NCI-H69 (cell line): ENCODE data around the gene CDH4.

ENCODE experiments used
- DNase-seq: peaks from one replicate; lab custom pipeline; 2025; lab: John Stamatoyannopoulos, UW

CDH4 gene

GRCh38 chr20:61655591-61655990, 403.5 kb downstream of the CDH4 start:
- no peak for DNase-seq

DNA sequence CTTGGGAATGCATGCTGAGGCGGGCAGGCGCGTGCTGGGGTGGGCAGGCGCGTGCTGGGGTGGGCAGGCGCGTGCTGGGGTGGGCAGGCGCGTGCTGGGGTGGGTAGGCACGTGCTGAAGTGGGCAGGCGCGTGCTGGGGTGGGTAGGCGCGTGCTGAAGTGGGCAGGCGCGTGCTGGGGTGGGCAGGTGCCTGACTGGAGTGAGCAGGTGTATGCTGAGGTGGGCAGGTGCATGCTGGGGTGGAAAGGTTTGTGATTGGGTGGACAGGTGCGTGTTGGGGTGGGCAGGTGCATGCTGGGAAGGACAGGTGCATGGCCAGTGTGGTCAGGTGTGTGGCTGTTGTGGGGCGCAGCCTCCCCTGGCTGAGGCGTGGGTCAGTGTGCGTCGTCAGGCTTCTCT, 404.1 kb downstream of the CDH4 start:
- no peak for DNase-seq

DNA sequence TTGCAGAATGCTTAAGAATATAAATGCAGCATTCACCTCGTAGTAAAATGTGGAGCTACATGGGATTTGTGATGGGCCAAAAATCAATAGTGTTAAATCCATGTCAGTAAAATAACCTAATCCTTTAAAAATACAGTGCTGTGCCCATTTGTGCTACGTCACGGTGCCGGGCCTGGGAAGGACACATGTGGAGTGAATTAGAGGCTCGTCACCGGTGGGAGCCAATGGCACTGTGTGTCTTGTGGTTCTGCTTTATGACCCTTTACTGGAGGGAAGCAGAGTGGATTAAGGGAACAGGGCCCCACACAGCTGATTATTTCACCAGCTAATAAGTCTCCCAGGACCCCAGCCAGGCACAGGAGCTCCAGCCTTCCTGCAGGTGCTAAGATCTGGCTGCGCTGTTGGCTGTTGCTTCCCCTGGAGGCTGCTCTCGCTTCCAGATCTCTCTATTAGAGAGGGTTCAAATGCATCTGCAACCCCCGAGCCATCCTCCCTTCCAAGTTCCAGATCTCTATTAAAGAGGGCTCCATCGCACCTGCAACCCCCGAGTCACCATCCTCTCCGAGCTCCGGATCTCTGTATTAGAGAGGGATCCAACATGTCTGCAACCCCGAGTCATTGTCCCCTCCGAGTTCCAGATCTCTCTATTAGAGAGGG, 405.8 kb downstream of the CDH4 start:
- no peak for DNase-seq

- DNase-seq = no peak
Observed at GRCh38 chr20:61658563-61658962, 406.5 kb downstream of the CDH4 start.

- no peak for DNase-seq
Observed at GRCh38 chr20:61659246-61659993, 407.4 kb downstream of the CDH4 start.

GRCh38 chr20:61659994-61660346, 407.9 kb downstream of the CDH4 start:
- DNase-seq = peak; percentile 33

- DNase-seq = no peak
Observed at GRCh38 chr20:61660559-61660958, 408.5 kb downstream of the CDH4 start.

- peak; percentile 4 for DNase-seq
Observed at GRCh38 chr20:61661025-61661424, 409.0 kb downstream of the CDH4 start.

- DNase-seq = no peak
Observed at GRCh38 chr20:61661583-61661982, 409.5 kb downstream of the CDH4 start.

GRCh38 chr20:61662226-61662967, 410.3 kb downstream of the CDH4 start:
- DNase-seq = no peak

DNA sequence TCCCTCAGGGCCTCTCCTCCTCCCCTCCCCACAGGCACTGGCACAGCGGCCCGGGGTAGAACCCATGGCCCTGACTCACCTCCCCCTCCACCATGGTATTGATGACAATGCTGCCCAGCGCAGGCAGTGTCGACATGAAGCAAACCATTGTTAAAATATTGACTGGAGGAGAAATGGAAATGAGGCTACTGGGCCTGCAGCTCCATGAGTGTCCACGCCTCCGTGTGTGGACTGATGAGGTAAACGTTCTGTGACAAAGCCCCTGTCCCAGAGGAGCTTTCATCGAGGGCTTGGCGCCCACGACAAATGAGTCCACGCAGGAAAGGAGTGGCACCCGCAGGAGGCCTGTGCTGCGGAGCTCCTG, 410.9 kb downstream of the CDH4 start:
- no peak for DNase-seq

GRCh38 chr20:61663521-61664425, 411.7 kb downstream of the CDH4 start:
- no peak for DNase-seq

GRCh38 chr20:61664556-61665320, 412.7 kb downstream of the CDH4 start:
- DNase-seq = no peak

GRCh38 chr20:61665528-61666470, 413.7 kb downstream of the CDH4 start:
- DNase-seq = no peak

GRCh38 chr20:61666471-61666832, 414.4 kb downstream of the CDH4 start:
- DNase-seq = no peak

- no peak for DNase-seq
Observed at GRCh38 chr20:61667056-61667792, 415.2 kb downstream of the CDH4 start.

GRCh38 chr20:61668065-61668650, 416.1 kb downstream of the CDH4 start:
- DNase-seq = peak; percentile 3

GRCh38 chr20:61668771-61669503, 416.9 kb downstream of the CDH4 start:
- no peak for DNase-seq
